NK-92 (cell line): Measurements from ENCODE around the gene SRPK3.

Source experiments
- DNase-seq: peaks from one replicate; lab custom pipeline; 2025; ENCODE audit not compliant: unreplicated experiment; lab: John Stamatoyannopoulos, UW

Gene SRPK3

GRCh38 chrX:153769158-153769864 is 11.5 kb upstream of the SRPK3 start:
- no peak for DNase-seq

DNA sequence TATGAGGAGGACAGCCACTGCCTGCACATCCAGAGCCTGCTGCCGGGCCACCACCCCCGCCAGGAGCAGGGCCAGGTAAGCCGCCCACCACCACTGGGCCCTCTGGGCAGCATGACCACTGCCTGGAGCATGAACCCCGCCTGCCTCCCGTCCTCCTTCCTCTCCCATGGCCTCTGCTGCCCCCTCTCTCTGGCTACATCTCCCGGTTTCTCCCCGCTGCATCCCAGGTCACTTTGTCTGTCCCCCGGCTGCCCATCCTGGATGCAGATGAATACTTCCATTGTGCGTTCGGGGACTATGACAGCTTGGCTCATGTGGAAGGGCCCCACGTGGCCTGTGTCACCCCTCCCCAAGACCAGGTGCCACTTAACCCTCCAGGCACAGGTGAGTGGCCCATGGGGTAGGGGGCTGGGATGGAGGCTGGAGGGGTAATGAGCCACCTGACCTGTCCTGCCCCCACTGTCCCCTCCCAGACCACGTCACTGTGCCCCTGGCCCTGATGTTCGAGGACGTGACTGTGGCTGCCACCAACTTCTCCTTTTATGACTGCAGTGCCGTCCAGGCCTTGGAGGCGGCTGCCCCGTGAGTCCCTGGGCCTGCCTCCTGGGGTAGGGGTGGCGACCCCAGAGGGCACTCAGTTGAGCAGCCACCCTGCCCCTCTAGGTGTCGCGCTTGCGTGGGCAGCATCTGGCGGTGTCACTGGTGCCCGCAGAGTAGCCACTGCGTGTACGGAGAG is 10.8 kb upstream of the SRPK3 start:
- no peak for DNase-seq

- no peak for DNase-seq
Measured at GRCh38 chrX:153770601-153771414, 10.0 kb upstream of the SRPK3 start.

DNA sequence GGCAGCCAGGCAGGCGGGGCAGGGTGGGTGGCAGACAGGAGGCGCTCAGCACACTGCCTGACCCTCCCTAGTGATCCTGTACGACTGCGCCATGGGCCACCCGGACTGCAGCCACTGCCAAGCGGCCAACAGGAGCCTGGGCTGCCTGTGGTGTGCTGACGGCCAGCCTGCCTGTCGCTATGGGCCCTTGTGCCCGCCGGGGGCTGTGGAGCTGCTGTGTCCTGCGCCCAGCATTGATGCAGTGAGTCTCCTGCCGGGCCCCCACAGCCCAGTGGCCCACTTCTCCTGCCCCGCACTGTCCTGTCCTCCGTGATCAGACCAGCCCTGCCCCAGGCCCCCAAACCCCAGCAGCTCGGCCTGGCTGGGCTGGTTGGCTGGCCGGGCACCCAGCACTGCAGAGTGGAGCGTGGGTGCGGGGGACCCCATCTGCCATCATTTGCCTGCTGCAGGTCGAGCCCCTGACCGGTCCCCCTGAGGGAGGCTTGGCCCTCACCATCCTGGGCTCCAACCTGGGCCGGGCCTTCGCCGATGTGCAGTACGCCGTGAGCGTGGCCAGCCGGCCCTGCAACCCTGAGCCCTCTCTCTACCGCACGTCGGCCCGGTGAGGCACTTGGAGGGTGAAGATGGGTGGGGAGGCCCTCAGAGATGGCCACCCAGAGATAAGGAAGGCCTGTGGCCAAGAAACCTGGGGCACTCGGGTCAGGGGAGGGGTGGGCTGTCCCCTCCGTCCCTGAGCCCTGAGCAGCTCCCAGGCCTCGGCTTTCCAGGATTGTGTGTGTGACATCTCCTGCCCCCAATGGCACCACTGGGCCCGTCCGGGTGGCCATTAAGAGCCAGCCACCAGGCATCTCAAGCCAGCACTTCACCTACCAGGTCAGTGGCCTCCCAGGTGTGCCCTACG is 9.2 kb upstream of the SRPK3 start:
- DNase-seq: no peak

DNA sequence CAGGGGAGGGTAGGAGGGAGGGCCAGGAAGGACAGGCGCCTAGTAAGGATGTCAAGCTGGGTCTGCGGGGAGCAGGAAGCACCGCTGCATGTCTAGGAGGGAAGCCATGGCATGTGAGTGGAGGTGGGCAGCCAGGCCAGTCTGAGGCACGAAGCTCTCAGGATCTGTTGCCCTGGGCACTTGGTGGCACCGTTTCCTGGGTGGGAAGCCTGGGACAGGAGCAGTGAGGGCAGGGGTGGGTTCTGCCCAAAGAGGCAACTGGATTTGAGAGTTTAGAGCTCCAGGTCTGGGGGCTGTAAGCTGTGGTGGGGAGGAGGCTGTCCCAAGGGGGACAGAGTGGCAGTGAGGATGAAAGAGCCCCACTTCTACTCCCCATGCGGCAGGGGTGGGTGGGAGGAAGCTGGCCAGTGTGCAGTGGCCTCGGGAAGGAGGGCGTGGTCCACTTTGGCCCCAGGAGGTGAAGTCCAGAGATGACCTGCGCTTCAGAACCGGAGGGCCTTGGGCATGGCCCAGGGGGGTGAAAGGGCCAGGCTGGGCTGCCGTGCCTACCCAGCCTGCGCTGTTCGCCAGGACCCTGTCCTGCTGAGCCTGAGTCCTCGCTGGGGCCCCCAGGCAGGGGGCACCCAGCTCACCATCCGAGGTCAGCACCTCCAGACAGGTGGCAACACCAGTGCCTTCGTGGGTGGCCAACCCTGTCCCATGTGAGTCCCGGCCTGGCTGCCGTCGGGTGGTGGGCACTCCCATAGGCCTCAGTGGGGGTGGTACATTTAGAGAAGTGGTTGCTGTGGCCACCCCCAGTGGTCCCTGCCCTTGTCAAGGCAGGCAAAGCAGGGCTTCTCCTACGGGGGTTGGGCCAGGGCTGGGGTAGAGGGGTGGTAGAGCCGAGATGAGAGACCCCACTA is 8.3 kb upstream of the SRPK3 start:
- DNase-seq: no peak

GRCh38 chrX:153773218-153773611 is 7.6 kb upstream of the SRPK3 start:
- DNase-seq: no peak

DNA sequence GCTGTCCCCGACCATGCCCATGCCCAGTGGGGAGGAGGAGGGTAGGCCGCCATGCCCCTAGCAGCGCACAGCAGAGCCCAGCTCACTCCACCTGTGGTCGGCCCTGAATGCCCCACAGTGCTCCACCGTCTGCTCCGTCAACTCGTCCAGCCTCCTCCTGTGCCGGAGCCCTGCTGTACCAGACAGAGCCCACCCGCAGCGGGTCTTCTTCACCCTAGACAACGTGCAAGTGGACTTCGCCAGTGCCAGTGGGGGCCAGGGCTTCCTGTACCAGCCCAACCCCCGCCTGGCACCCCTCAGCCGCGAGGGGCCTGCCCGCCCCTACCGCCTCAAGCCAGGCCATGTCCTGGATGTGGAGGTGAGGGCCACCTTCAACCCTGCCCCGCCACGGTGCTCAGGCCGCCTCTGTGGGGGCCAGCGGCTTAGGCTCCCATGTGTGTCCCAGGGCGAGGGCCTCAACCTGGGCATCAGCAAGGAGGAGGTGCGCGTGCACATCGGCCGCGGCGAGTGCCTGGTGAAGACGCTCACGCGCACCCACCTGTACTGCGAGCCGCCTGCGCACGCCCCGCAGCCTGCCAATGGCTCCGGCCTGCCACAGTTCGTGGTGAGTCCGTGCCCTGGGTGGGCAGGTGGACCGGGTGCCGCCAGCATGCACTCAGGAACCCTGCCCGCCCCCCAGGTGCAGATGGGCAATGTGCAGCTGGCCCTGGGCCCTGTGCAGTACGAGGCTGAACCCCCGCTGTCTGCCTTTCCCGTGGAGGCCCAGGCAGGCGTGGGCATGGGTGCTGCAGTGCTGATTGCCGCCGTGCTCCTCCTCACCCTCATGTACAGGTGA is 6.9 kb upstream of the SRPK3 start:
- no peak for DNase-seq

GRCh38 chrX:153774576-153775292 is 6.1 kb upstream of the SRPK3 start:
- DNase-seq: no peak

DNA sequence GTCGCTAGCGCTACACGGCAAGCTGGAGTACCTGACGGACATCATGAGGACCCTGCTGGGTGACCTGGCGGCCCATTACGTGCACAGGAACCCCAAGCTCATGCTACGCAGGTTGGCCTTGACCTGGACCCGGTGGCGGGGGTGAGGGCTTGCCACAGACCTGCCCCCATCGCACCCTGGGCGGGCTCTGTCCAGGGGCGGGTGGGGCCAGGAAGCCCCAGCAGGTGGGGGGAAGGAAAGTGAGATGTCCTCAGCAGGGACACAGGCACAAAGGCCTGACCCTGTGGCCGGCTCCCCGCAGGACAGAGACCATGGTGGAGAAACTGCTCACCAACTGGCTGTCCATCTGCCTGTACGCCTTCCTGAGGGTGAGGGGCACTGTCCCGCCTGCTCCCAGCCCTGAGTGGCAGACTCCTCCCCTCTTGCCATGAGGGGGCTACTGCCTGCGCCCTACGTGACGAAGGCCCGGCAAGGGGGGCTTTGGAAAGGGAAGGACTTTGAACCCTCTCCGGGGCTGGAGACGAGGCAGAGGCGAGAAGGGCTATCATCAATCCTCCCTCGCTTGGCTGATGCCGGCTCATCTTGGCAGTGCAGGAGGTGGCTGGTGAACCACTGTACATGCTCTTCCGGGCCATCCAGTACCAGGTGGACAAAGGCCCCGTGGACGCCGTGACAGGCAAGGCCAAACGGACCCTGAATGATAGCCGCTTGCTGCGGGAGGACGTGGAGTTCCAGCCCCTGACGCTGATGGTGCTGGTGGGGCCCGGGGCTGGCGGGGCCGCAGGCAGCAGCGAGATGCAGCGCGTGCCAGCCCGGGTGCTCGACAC is 5.3 kb upstream of the SRPK3 start:
- no peak for DNase-seq

DNA sequence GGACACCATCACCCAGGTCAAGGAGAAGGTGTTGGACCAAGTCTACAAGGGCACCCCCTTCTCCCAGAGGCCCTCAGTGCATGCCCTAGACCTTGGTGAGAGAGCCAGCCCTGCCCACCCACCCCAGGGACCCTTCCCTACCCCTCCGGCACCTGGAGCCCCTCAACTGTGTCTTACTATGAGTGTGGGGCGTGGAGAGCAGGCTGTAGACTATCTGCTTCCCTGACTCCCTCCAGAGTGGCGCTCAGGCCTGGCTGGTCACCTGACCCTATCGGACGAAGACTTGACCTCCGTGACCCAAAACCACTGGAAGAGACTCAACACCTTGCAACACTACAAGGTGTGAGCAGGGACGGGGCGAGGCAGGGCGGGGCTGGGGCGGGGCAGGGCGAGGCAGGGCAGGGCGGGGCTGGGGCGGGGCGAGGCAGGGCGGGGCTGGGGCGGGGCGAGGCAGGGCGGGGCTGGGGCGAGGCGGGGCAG is 4.7 kb upstream of the SRPK3 start:
- no peak for DNase-seq

- DNase-seq: no peak
Measured at GRCh38 chrX:153776611-153777045, 4.2 kb upstream of the SRPK3 start.

DNA sequence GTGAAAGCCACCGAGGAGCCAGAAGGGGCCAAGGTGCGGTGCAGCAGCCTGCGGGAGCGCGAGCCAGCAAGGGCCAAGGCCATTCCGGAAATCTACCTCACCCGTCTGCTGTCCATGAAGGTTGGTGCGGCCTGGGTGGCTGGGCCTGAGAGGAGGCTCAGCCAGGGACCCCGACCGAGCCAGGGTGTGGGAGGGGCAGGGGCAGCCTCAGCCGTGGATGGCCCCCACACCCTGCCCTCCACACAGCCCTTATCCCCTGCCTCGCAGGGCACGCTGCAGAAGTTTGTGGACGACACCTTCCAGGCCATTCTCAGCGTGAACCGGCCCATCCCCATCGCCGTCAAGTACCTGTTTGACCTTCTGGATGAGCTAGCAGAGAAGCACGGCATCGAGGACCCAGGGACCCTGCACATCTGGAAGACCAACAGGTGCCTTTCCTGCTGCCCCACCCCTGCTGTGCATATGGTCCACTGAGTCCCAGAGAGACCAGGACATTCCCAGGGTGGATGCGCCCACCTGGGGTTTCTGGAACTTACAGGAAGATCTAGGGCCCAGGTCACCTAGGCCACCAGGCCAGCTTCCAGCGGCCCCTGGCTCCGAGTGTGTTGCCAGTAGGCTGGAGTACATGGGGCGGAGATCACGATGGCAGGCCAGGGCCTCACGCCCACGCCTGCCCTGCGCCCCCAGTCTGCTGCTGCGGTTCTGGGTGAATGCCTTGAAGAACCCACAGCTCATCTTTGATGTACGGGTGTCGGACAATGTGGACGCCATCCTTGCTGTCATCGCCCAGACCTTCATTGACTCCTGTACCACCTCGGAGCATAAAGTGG is 3.4 kb upstream of the SRPK3 start:
- DNase-seq: no peak

DNA sequence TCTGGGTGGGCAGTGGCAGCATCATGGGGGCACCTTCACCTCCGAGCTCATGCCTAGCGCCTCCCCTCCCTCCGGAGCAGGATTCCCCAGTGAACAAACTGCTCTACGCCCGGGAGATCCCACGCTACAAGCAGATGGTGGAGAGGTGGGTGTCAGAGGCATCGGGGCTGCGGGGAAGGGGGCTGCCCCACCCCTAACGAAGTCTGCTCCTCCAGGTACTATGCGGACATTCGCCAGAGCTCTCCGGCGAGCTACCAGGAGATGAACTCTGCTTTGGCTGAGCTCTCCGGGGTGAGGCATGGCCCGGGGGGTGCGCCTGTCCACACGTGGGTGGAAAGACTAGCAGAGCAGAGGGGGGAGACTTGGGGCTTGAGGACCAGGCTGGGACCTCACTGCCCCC is 2.7 kb upstream of the SRPK3 start:
- DNase-seq: no peak

GRCh38 chrX:153778684-153779101 is 2.1 kb upstream of the SRPK3 start:
- no peak for DNase-seq

DNA sequence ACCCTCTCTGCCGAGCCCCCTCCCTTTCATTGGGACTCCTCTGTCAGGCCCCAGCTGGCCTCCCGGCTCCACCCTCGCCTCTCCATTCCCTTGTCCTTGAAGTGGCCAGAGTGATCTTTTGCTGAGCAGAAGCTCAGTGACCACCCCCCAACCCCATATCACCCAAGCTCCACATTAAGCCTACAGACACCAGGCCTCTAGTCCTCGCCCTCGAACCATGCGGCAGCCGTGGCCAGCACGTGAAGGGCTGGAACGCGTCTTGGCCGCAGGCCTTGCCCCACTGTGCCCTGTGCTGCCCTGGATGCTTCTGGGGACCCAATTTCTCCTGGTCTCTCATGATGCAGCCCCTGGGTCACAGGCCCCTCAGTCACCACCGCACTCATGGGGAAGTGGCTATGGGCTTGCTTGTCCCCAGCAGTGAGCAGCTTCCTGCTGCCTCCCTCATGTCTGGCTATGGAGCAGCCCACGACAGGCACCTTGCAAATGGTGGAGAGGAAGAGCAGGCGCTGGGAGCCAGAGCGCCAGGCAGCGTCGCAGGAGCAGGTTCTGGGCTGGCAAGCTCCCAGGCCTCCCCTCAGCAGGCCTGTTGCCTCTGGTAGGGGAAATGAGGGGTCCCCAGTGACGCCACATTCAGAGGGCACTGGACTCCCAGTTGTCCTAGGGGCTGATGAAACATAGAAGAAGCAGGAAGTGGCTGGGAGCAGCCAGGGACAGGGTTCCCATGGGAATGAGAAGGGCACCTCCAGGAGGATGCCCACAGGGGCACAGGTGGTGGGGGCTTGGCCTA is 757 bp upstream of the SRPK3 start:
- DNase-seq: no peak
